Stimulated activated CD8-positive, alpha-beta memory T cell treated with anti-CD3 and anti-CD28 coated beads, Interleukin-7, amount 100 ng/mL, for 4 hours (primary cell): ENCODE data around the gene METRN.

Source experiments
- DNase-seq, 2 donors: peaks; one replicate each; pipeline ENCODE4 v3.0.0-alpha.2; 2020; ENCODE audit warnings: low read depth in 2 of 2

The METRN gene

GRCh38 chr16:759110-759910 lies 44.4 kb downstream of the METRN start:
- DNase-seq = no peak

- no peak for DNase-seq
Observed at GRCh38 chr16:760065-760464, 45.1 kb downstream of the METRN start.

GRCh38 chr16:760545-761343 lies 45.8 kb downstream of the METRN start, which contains the start of gene MSLN:
TSS of gene MSLN (plus strand) at chr16:760734. CDS start at chr16:762681, 1,947 bp downstream.
- no peak for DNase-seq

GRCh38 chr16:761625-762513 lies 47.0 kb downstream of the METRN start:
- no peak for DNase-seq

GRCh38 chr16:762595-763268 lies 47.8 kb downstream of the METRN start:
- no peak for DNase-seq

GRCh38 chr16:763369-764183 lies 48.7 kb downstream of the METRN start:
- DNase-seq = no peak

- DNase-seq = no peak
Observed at GRCh38 chr16:764184-764750, 49.3 kb downstream of the METRN start.

- DNase-seq = no peak
Observed at GRCh38 chr16:764848-765487, 50.0 kb downstream of the METRN start.

GRCh38 chr16:765488-765865 lies 50.6 kb downstream of the METRN start:
- DNase-seq = no peak

- DNase-seq = no peak
Observed at GRCh38 chr16:766008-766819, 51.3 kb downstream of the METRN start.

- no peak for DNase-seq
Observed at GRCh38 chr16:766820-767640, 52.1 kb downstream of the METRN start.

- DNase-seq = no peak
Observed at GRCh38 chr16:767743-768235, 52.9 kb downstream of the METRN start.

GRCh38 chr16:768428-768827 lies 53.5 kb downstream of the METRN start:
- no peak for DNase-seq
